ENCODE measurements around the gene RPS6KL1. TPM values are rescaled to one million over a fixed set of nuclear protein-coding genes. Genes with fewer than 3 reads are reported as not detected.

RPS6KL1 gene
- 1 to 10 TPM in 1 of 3 donors, under 1 TPM in 1, not detected in 1; 0.34 to 1.3 TPM for polyA plus RNA-seq

- H3K9me3 Mint-ChIP-seq: peaks cover 0 to 3% (median 0%) of the 10 kb centered on the region in 6 donors
Measured at GRCh38 chr14:74922752-74923401, at the start of gene RPS6KL1. Gene RPS6KL1, minus strand, starts transcription at chr14:74923260. Its CDS starts 1,719 bp downstream, at chr14:74921541.

GRCh38 chr14:74968811-74969210 is 45.8 kb upstream of the RPS6KL1 start:
- no peaks in the 10 kb centered on the region for H3K36me3 Mint-ChIP-seq
- H3K4me1 Mint-ChIP-seq: peaks cover 5 to 10% of the 10 kb centered on the region in 2 donors
- no peaks in the 10 kb centered on the region for H3K9me3 Mint-ChIP-seq
- DNase-seq: no peak
- peaks cover 0 to 3% (median 1%) of the 10 kb centered on the region in 3 donors for H3K27me3 Mint-ChIP-seq (ENCODE audit: low read depth in 3 of 3)
- H3K4me3 Mint-ChIP-seq: no peak overlapping the region
- no peak overlapping the region for H3K27ac Mint-ChIP-seq

More at GRCh38 chr14:74922752-74923401, at the start of gene RPS6KL1:
- Mint-ChIP-seq H3K27ac (no peak within 1 kb of the TSS), H3K36me3 (no peaks in the 10 kb centered on the region), H3K4me3 (peak within 1 kb of the TSS in 3 of 5 donors; percentile 20 to 59 (median 57)), H3K4me1 (peaks cover 0 to 5% of the 10 kb centered on the region in 2 donors), H3K27me3 (ENCODE audit: low read depth in 3 of 3) (peaks cover 4 to 12% (median 11%) of the 10 kb centered on the region in 3 donors)
- DNase-seq: peak; percentile 52 to 64 (median 61)

- Mint-ChIP-seq H3K9me3 (no peaks in the 10 kb centered on the region), H3K36me3 (no peaks in the 10 kb centered on the region), H3K27me3 (ENCODE audit: low read depth in 3 of 3) (peaks cover 0 to 4% (median 3%) of the 10 kb centered on the region in 3 donors), H3K4me1 (no peaks in the 10 kb centered on the region), H3K4me3 (no peak overlapping the region), H3K27ac (no peak overlapping the region)
- no peak for DNase-seq
Measured at GRCh38 chr14:74965486-74966153, 42.6 kb upstream of the RPS6KL1 start.

- no peak for DNase-seq
- Mint-ChIP-seq H3K9me3 (no peaks in the 10 kb centered on the region), H3K4me3 (no peak overlapping the region), H3K27ac (no peak overlapping the region), H3K27me3 (ENCODE audit: low read depth in 3 of 3) (peaks cover 0 to 4% (median 3%) of the 10 kb centered on the region in 3 donors), H3K36me3 (no peaks in the 10 kb centered on the region), H3K4me1 (no peaks in the 10 kb centered on the region)
Measured at GRCh38 chr14:74964787-74965485, 41.9 kb upstream of the RPS6KL1 start.

- H3K4me1 Mint-ChIP-seq: no peaks in the 10 kb centered on the region
- H3K4me3 Mint-ChIP-seq: no peak overlapping the region
- no peaks in the 10 kb centered on the region for H3K9me3 Mint-ChIP-seq
- H3K27ac Mint-ChIP-seq: no peak overlapping the region
- H3K27me3 Mint-ChIP-seq (ENCODE audit: low read depth in 3 of 3): peaks cover 0 to 6% (median 4%) of the 10 kb centered on the region in 3 donors
- DNase-seq: no peak
- H3K36me3 Mint-ChIP-seq: no peaks in the 10 kb centered on the region
Measured at GRCh38 chr14:74963705-74964271, 40.7 kb upstream of the RPS6KL1 start.

GRCh38 chr14:74963178-74963704 is 40.2 kb upstream of the RPS6KL1 start:
- Mint-ChIP-seq H3K27me3 (ENCODE audit: low read depth in 3 of 3) (peaks cover 0 to 4% (median 3%) of the 10 kb centered on the region in 3 donors), H3K9me3 (no peaks in the 10 kb centered on the region), H3K36me3 (no peaks in the 10 kb centered on the region), H3K4me3 (no peak overlapping the region), H3K4me1 (no peaks in the 10 kb centered on the region), H3K27ac (no peak overlapping the region)
- DNase-seq: no peak

- H3K4me3 Mint-ChIP-seq: no peak overlapping the region
- H3K4me1 Mint-ChIP-seq: no peaks in the 10 kb centered on the region
- H3K36me3 Mint-ChIP-seq: no peaks in the 10 kb centered on the region
- no peak overlapping the region for H3K27ac Mint-ChIP-seq
- H3K27me3 Mint-ChIP-seq (ENCODE audit: low read depth in 3 of 3): peaks cover 0 to 4% (median 3%) of the 10 kb centered on the region in 3 donors
- DNase-seq: no peak
- H3K9me3 Mint-ChIP-seq: no peaks in the 10 kb centered on the region
Measured at GRCh38 chr14:74962493-74962892, 39.4 kb upstream of the RPS6KL1 start.

GRCh38 chr14:74962046-74962445 is 39.0 kb upstream of the RPS6KL1 start:
- no peak overlapping the region for H3K27ac Mint-ChIP-seq
- DNase-seq: no peak
- no peaks in the 10 kb centered on the region for H3K4me1 Mint-ChIP-seq
- H3K27me3 Mint-ChIP-seq (ENCODE audit: low read depth in 3 of 3): peaks cover 0 to 4% (median 4%) of the 10 kb centered on the region in 3 donors
- no peaks in the 10 kb centered on the region for H3K36me3 Mint-ChIP-seq
- no peaks in the 10 kb centered on the region for H3K9me3 Mint-ChIP-seq
- H3K4me3 Mint-ChIP-seq: no peak overlapping the region

- Mint-ChIP-seq H3K27me3 (ENCODE audit: low read depth in 3 of 3) (peaks cover 0 to 6% (median 3%) of the 10 kb centered on the region in 3 donors), H3K27ac (peak overlapping the region in 1 of 6 donors; percentile 53), H3K36me3 (no peaks in the 10 kb centered on the region), H3K4me1 (peaks cover 2% of the 10 kb centered on the region in 2 donors), H3K9me3 (no peaks in the 10 kb centered on the region), H3K4me3 (no peak overlapping the region)
- DNase-seq: no peak
Measured at GRCh38 chr14:74961238-74961911, 38.3 kb upstream of the RPS6KL1 start.

GRCh38 chr14:74960736-74961135 is 37.7 kb upstream of the RPS6KL1 start:
- Mint-ChIP-seq H3K27ac (no peak overlapping the region), H3K4me3 (no peak overlapping the region), H3K27me3 (ENCODE audit: low read depth in 3 of 3) (peaks cover 0 to 6% (median 3%) of the 10 kb centered on the region in 3 donors), H3K9me3 (no peaks in the 10 kb centered on the region), H3K36me3 (no peaks in the 10 kb centered on the region), H3K4me1 (peaks cover 5 to 6% of the 10 kb centered on the region in 2 donors)
- DNase-seq: no peak

- Mint-ChIP-seq H3K27ac (no peak overlapping the region), H3K9me3 (no peaks in the 10 kb centered on the region), H3K4me1 (peaks cover 6% of the 10 kb centered on the region in 2 donors), H3K4me3 (no peak overlapping the region), H3K27me3 (ENCODE audit: low read depth in 3 of 3) (peaks cover 0 to 8% (median 6%) of the 10 kb centered on the region in 3 donors), H3K36me3 (no peaks in the 10 kb centered on the region)
- DNase-seq: no peak
Measured at GRCh38 chr14:74959596-74960180, 36.6 kb upstream of the RPS6KL1 start.

GRCh38 chr14:74956280-74957072 is 33.4 kb upstream of the RPS6KL1 start:
- Mint-ChIP-seq H3K9me3 (no peaks in the 10 kb centered on the region), H3K4me3 (peak overlapping the region; percentile 24 to 69 (median 59)), H3K4me1 (peaks cover 6% of the 10 kb centered on the region in 2 donors)

More at GRCh38 chr14:74956280-74957072, 33.4 kb upstream of the RPS6KL1 start:
- Mint-ChIP-seq H3K36me3 (no peaks in the 10 kb centered on the region), H3K27ac (peak overlapping the region in 1 of 6 donors; percentile 22), H3K27me3 (ENCODE audit: low read depth in 3 of 3) (peaks cover 0 to 12% (median 5%) of the 10 kb centered on the region in 3 donors)
- DNase-seq: no peak
